SK-N-SH treated with all-trans-retinoic acid at 6 μM for 48 hours (cell line): ENCODE measurements around the gene LCLAT1.

Experiments used
- ATAC-seq: fragments of 200-7000 bp; cut with Tn5 transposase; 3 replicates; pipeline ENCODE4 v1.9.1; 2020; ENCODE audit warnings: mild to moderate bottlenecking, moderate library complexity
- ARNTL ChIP-seq: fragments of 450-650 bp; formaldehyde crosslinking; IDR thresholded peaks from 2 replicates; pipeline ENCODE4 v1.5.0; 2020; ENCODE audit warnings: low read depth, mild to moderate bottlenecking, moderate library complexity, borderline replicate concordance
- BACH2 ChIP-seq: fragments of 250-450 bp; sonication (Bioruptor Pico); IDR thresholded peaks from 2 replicates; pipeline ENCODE4 v1.9.0; 2021; ENCODE audit warnings: mild to moderate bottlenecking, borderline replicate concordance
- CREB5 ChIP-seq: fragments of 250-450 bp; sonication (Bioruptor Pico); IDR thresholded peaks from 2 replicates; pipeline ENCODE4 v1.5.1; 2020; ENCODE audit warnings: low read depth, mild to moderate bottlenecking, moderate library complexity
- CSDC2 ChIP-seq: fragments of 250-450 bp; sonication (Bioruptor Pico); IDR thresholded peaks from 2 replicates; pipeline ENCODE4 v1.5.0; 2020; ENCODE audit warnings: mild to moderate bottlenecking, moderate library complexity
- CSRNP3 ChIP-seq: fragments of 250-450 bp; sonication (Bioruptor Pico); IDR thresholded peaks from 2 replicates; pipeline ENCODE4 v1.5.1; 2021; ENCODE audit warnings: mild to moderate bottlenecking, moderate library complexity
- ESRRG ChIP-seq: fragments of 250-450 bp; sonication (Bioruptor Pico); IDR thresholded peaks from 2 replicates; pipeline ENCODE4 v1.6.1; 2021; ENCODE audit warnings: mild to moderate bottlenecking
- GLIS3 ChIP-seq: fragments of 250-450 bp; sonication (Bioruptor Pico); IDR thresholded peaks from 2 replicates; pipeline ENCODE4 v1.5.0; 2020; ENCODE audit warnings: mild to moderate bottlenecking, moderate library complexity
- ISL1 ChIP-seq: fragments of 250-450 bp; sonication (Bioruptor Pico); IDR thresholded peaks from 2 replicates; pipeline ENCODE4 v2.1.2; 2022; ENCODE audit warnings: mild to moderate bottlenecking, moderate library complexity
- OSR1 ChIP-seq: fragments of 250-450 bp; sonication (Bioruptor Pico); IDR thresholded peaks from 2 replicates; pipeline ENCODE4 v1.8.0; 2022; ENCODE audit warnings: moderate library complexity, mild to moderate bottlenecking, inconsistent platforms
- PATZ1 ChIP-seq: fragments of 250-450 bp; sonication (Bioruptor Pico); IDR thresholded peaks from 2 replicates; pipeline ENCODE4 v1.8.0; 2020; ENCODE audit warnings: mild to moderate bottlenecking, moderate library complexity, borderline replicate concordance
- POU6F1 ChIP-seq: fragments of 250-450 bp; sonication (Bioruptor Pico); IDR thresholded peaks from 2 replicates; pipeline ENCODE4 v1.8.0; 2021; ENCODE audit warnings: low read depth, mild to moderate bottlenecking, moderate library complexity, borderline replicate concordance
- PPARA ChIP-seq: fragments of 250-450 bp; sonication (Bioruptor Pico); IDR thresholded peaks from 2 replicates; pipeline ENCODE4 v1.5.0; 2020; ENCODE audit warnings: mild to moderate bottlenecking, borderline replicate concordance
- RARB ChIP-seq: fragments of 250-450 bp; sonication (Bioruptor Pico); IDR thresholded peaks from 2 replicates; pipeline ENCODE4 v1.8.0; 2021; ENCODE audit warnings: mild to moderate bottlenecking, moderate library complexity
- SNAI2 ChIP-seq: fragments of 250-450 bp; sonication (Bioruptor Pico); IDR thresholded peaks from 2 replicates; pipeline ENCODE4 v1.5.0; 2020; ENCODE audit warnings: mild to moderate bottlenecking, moderate library complexity
- TCF4 ChIP-seq: fragments of 250-450 bp; sonication (Bioruptor Pico); IDR thresholded peaks from 2 replicates; pipeline ENCODE4 v1.8.0; 2021; ENCODE audit warnings: mild to moderate bottlenecking, moderate library complexity, borderline replicate concordance
- TOX ChIP-seq: fragments of 250-450 bp; sonication (Bioruptor Pico); IDR thresholded peaks from 2 replicates; pipeline ENCODE4 v1.8.0; 2021; ENCODE audit warnings: mild to moderate bottlenecking, moderate library complexity, borderline replicate concordance
- TSHZ2 ChIP-seq: fragments of 250-450 bp; sonication (Bioruptor Pico); IDR thresholded peaks from 2 replicates; pipeline ENCODE4 v1.5.0; 2020; ENCODE audit warnings: mild to moderate bottlenecking, moderate library complexity
- ZC3H10 ChIP-seq: fragments of 250-450 bp; sonication (Bioruptor Pico); IDR thresholded peaks from 2 replicates; pipeline ENCODE4 v1.5.1; 2021; ENCODE audit warnings: mild to moderate bottlenecking, moderate library complexity
- ZFP3 ChIP-seq: fragments of 250-450 bp; sonication (Bioruptor Pico); IDR thresholded peaks from 2 replicates; pipeline ENCODE4 v1.5.0; 2020; ENCODE audit warnings: mild to moderate bottlenecking, moderate library complexity
- ZFP30 ChIP-seq: fragments of 450-650 bp; formaldehyde crosslinking; IDR thresholded peaks from 2 replicates; pipeline ENCODE4 v1.5.0; 2022; ENCODE audit warnings: mild to moderate bottlenecking, moderate library complexity
- ZNF565 ChIP-seq: fragments of 450-650 bp; formaldehyde crosslinking; conservative IDR thresholded peaks from 2 replicates; pipeline ENCODE4 v1.5.0; 2020; ENCODE audit warnings: low read depth, mild to moderate bottlenecking, moderate library complexity
- ZNF70 ChIP-seq: fragments of 450-650 bp; formaldehyde crosslinking; IDR thresholded peaks from 2 replicates; pipeline ENCODE4 v1.5.0; 2020; ENCODE audit warnings: mild to moderate bottlenecking, moderate library complexity
- ZNF8 ChIP-seq: fragments of 450-650 bp; formaldehyde crosslinking; IDR thresholded peaks from 2 replicates; pipeline ENCODE4 v1.5.0; 2020; ENCODE audit warnings: mild to moderate bottlenecking, moderate library complexity

Gene LCLAT1

DNA sequence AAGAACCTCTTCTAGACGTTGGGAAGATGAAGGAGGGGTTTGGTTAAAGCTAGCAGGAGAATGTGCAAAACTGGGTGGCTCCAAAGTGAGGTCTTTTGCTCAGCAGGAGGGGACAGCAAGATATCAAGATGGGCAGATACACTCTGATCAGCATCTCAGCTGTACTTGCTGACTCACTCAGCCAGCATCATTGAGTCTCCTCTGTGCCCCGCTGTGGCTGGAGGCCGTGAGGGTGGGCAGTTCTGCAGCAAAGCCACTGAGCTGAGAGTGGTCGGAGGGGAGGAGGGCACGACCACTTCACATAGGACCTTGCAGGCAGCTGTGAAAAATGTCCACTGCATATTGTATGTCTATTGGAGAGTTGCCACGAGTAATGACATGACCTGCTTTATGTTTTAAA lies 208.2 kb downstream of the LCLAT1 start (continued):
- TF ChIP-seq CSRNP3 (CRISPR knock-in tag) = no peak

- ATAC-seq = peak; percentile 51
- no peak for TF ChIP-seq OSR1 (CRISPR knock-in tag)
- no peak for TF ChIP-seq ZNF8
- no peak for TF ChIP-seq POU6F1 (CRISPR knock-in tag)
- no peak for TF ChIP-seq CREB5 (CRISPR knock-in tag)
- no peak for TF ChIP-seq TCF4 (CRISPR knock-in tag)
- TF ChIP-seq BACH2 (CRISPR knock-in tag) = no peak
- TF ChIP-seq CSDC2 = no peak
- no peak for TF ChIP-seq RARB (CRISPR knock-in tag)
- TF ChIP-seq PATZ1 = no peak
- TF ChIP-seq ZNF565 (CRISPR knock-in tag) = no peak
- no peak for TF ChIP-seq ZFP3 (CRISPR knock-in tag)
- TF ChIP-seq SNAI2 (CRISPR knock-in tag) = no peak
- no peak for TF ChIP-seq ZNF70
- TF ChIP-seq GLIS3 (CRISPR knock-in tag) = no peak
- TF ChIP-seq ZC3H10 (CRISPR knock-in tag) = no peak
- TF ChIP-seq ESRRG = no peak
Observed at GRCh38 chr2:30655660-30656059, 208.6 kb downstream of the LCLAT1 start.

GRCh38 chr2:30656079-30656478 lies 209.0 kb downstream of the LCLAT1 start:
- no peak for ATAC-seq
- TF ChIP-seq ARNTL (CRISPR knock-in tag) (no peak), ZC3H10 (CRISPR knock-in tag) (no peak), ESRRG (no peak), ZFP3 (CRISPR knock-in tag) (no peak), ISL1 (no peak), GLIS3 (CRISPR knock-in tag) (no peak), CSDC2 (no peak), SNAI2 (CRISPR knock-in tag) (no peak), CSRNP3 (CRISPR knock-in tag) (no peak), PATZ1 (no peak), ZNF70 (no peak), BACH2 (CRISPR knock-in tag) (no peak), PPARA (CRISPR knock-in tag) (no peak), ZNF8 (no peak), TSHZ2 (CRISPR knock-in tag) (no peak), ZFP30 (no peak), TOX (CRISPR knock-in tag) (no peak), CREB5 (CRISPR knock-in tag) (no peak)
